ENCODE data around the gene KCNQ1OT1.

KCNQ1OT1 gene

DNA sequence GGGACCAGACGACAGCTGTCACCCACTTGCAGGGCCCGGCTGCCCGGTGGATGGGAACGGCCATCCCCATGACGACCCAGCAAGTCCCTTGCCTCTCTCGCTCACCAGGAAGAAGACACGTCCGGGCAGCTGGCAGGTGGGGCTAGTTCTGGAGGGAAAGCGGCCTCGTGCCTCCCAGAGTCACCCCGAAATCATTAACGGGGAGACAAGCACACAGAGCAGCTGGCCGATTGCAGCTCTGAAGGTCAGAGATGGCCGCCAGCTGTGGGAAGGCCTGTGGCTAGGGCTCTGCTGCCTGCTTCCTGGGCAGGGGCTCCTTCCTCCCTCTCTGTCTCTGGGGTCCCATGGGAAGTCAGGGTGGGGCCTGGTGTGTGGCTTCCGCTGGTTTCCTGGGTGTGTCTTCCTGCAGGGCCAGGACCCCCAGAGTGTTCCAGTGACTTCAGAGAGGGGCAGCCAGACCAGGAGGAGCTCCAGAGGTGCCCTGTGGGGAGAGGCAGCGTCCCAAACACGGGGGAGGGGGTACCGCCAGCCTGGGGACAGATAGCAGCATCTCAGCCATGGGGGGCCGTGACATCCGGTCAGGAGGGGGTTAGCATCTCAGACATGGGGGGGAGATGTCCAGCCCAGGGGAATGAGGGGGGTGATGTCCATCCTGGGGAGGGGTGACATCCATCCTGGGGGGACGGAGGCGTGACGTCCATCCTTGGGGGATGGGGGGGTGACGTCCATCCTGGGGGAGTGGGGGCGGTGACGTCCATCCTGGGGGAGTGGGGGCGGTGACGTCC, 140.1 kb downstream of the KCNQ1OT1 start (continued):
- TF ChIP-seq ZNF560 (tag by site-specific recombination; IDR thresholded peaks at IDR 0.05; ENCODE audit: borderline replicate concordance), result no peak

DNA sequence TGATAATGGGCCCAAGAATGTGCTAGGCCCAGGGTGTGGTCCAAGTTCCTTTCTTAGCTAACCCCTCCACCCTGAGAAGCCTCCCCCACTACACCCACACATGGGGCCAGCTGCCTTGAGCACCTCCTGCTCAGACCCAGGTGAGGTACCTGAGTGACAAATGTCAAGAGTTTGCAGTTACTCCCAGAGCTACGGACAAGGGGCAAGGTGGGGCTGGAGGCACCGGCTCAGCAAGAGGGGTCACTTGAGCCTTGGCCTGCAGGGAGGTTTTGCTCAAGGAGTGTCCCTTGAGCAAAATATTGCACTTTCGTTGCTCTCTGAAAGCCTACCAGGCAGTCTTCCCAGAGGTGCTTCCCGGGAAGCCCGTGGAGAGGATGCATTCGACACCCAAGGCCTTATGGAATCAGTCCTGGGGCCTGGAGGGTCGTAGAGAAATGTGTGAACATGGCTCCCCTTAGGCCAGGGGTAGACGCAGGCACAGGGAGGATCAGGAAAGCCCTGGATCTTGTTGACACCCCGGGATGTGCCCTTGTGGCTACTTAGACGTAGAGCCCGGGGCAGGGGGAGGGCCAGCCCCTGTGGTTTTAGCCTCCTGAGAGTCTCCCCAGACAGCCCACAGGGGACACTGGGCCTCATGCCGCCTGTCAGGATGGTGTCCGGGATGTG, 140.8 kb downstream of the KCNQ1OT1 start:
- TF ChIP-seq, protein P1, sequence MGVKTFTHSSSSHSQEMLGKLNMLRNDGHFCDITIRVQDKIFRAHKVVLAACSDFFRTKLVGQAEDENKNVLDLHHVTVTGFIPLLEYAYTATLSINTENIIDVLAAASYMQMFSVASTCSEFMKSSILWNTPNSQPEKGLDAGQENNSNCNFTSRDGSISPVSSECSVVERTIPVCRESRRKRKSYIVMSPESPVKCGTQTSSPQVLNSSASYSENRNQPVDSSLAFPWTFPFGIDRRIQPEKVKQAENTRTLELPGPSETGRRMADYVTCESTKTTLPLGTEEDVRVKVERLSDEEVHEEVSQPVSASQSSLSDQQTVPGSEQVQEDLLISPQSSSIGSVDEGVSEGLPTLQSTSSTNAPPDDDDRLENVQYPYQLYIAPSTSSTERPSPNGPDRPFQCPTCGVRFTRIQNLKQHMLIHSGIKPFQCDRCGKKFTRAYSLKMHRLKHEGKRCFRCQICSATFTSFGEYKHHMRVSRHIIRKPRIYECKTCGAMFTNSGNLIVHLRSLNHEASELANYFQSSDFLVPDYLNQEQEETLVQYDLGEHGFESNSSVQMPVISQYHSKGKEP (tag by site-specific recombination; IDR thresholded peaks at IDR 0.05), result no peak
- TF ChIP-seq ZFHX2 (tag by site-specific recombination; conservative IDR thresholded peaks at IDR 0.05), result no peak
- no peak for TF ChIP-seq GFI1B (tag by site-specific recombination; IDR thresholded peaks at IDR 0.05)
- no peak for TF ChIP-seq ZNF146 (tag by site-specific recombination; IDR thresholded peaks at IDR 0.05)
- no peak for TF ChIP-seq OVOL3 (tag by site-specific recombination; IDR thresholded peaks at IDR 0.05)
- no peak for TF ChIP-seq BCL11A (tag by site-specific recombination; IDR thresholded peaks at IDR 0.05; ENCODE audit: low read depth)
- no peak for TF ChIP-seq ZBTB1 (tag by site-specific recombination; IDR thresholded peaks at IDR 0.05)
- TF ChIP-seq ZNF426 (tag by site-specific recombination; IDR thresholded peaks at IDR 0.05), result no peak
- no peak for TF ChIP-seq ZNF626 (tag by site-specific recombination; IDR thresholded peaks at IDR 0.05)
- no peak for TF ChIP-seq ZNF624 (tag by site-specific recombination; IDR thresholded peaks at IDR 0.05)
- TF ChIP-seq ZNF791 (tag by site-specific recombination; IDR thresholded peaks at IDR 0.05), result no peak
- TF ChIP-seq ZNF843 (tag by site-specific recombination; IDR thresholded peaks at IDR 0.05), result no peak
- TF ChIP-seq MZF1 (tag by site-specific recombination; IDR thresholded peaks at IDR 0.05; ENCODE audit: borderline replicate concordance), result no peak
- TF ChIP-seq, protein P2, sequence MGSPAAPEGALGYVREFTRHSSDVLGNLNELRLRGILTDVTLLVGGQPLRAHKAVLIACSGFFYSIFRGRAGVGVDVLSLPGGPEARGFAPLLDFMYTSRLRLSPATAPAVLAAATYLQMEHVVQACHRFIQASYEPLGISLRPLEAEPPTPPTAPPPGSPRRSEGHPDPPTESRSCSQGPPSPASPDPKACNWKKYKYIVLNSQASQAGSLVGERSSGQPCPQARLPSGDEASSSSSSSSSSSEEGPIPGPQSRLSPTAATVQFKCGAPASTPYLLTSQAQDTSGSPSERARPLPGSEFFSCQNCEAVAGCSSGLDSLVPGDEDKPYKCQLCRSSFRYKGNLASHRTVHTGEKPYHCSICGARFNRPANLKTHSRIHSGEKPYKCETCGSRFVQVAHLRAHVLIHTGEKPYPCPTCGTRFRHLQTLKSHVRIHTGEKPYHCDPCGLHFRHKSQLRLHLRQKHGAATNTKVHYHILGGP (tag by site-specific recombination; IDR thresholded peaks at IDR 0.05), result no peak
- no peak for TF ChIP-seq PRDM1 (tag by site-specific recombination; IDR thresholded peaks at IDR 0.05)
- TF ChIP-seq ZNF776 (tag by site-specific recombination; IDR thresholded peaks at IDR 0.05; ENCODE audit: borderline replicate concordance), result no peak
- no peak for TF ChIP-seq ZBTB7A (tag by site-specific recombination; IDR thresholded peaks at IDR 0.05; ENCODE audit: low read depth)
- TF ChIP-seq ZNF350 (tag by site-specific recombination; IDR thresholded peaks at IDR 0.05), result no peak
- no peak for TF ChIP-seq ZNF280D (tag by site-specific recombination; IDR thresholded peaks at IDR 0.05)
- no peak overlapping the region for H3K27ac ChIP-seq (ENCODE audit: extremely low read depth, low read depth, low read length)
- ChIA-PET CTCF (no interaction called here), POLR2A (no interaction called here)
- H3K4me3 ChIP-seq (ENCODE audit: low read depth, low read length), result no peak overlapping the region
- no peaks in the 10 kb centered on the region for H3K9me3 ChIP-seq (ENCODE audit: control insufficient read depth, insufficient read depth, low read depth, low read length)
- no peaks in the 10 kb centered on the region for H3K36me3 ChIP-seq (ENCODE audit: control insufficient read depth in 2 of 2, insufficient read depth in 1 of 2, low read length in 2 of 2)
- H3K4me1 ChIP-seq (ENCODE audit: control insufficient read depth, insufficient read depth, low read length), result no peaks in the 10 kb centered on the region

Data from HEK293 (cell line).